ENCODE results near the gene FOXRED1.

Gene FOXRED1

GRCh38 chr11:126312961-126313360 lies 44.0 kb downstream of the FOXRED1 start:
- DNase-seq = no peak

GRCh38 chr11:126313826-126314225 lies 44.9 kb downstream of the FOXRED1 start:
- DNase-seq = no peak

DNA sequence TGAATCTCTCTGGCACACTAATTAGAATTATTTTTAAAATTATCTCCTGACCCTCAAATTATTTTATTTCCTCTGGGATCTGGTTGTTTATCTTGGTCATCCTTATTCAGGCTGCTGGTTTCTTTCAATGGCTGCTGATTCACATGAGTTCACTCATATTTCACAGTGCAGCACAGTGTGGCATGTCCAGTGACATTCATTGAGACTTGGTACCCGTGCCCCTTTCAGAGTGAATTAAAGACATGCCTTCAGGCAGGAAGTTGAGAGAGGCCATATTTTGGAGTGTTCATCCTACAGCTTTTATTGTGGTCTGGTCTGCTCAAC lies 48.4 kb downstream of the FOXRED1 start:
- DNase-seq = no peak

- no peak for DNase-seq
Measured at GRCh38 chr11:126317756-126318573, 49.0 kb downstream of the FOXRED1 start.

DNA sequence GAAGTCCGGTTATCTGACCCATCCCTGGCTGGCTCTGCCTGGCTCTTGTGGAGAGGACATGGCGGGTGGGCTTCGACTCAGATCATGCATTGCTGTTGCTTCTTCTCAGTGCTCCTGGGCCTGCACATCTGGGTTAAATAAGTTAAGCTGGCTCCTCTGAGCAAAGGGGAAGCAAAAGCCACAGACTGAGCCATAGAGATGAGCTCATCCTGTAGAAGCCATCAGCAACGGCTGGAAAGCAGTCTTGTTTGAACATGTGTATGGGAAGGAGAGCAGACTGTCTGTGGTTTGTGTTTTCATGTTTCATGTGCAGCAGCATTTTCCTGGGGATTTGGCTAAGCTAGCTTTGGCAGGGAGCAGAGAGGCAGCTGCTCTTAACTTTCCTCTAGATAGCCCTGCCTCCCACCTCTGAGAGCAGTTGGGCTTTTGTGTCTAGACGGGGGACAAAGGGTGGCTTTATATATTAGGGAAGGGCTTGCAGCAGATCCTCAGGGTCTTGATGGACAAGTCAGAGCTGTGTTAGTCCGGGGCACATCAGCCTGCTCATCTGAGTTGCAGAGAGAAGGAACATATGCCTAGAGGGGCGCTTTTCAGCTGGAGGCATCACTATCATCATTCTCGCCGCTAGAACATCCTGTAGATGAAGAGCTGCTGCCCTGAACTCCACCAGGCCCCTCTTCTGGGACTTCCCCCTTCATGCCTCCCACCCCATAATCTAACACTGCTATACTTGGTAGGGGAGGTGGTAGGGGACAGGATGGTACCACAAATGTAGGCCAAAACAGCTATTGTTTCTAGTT lies 49.8 kb downstream of the FOXRED1 start:
- DNase-seq = no peak

- DNase-seq = no peak
Measured at GRCh38 chr11:126319374-126319740, 50.4 kb downstream of the FOXRED1 start.

GRCh38 chr11:126322996-126323395 lies 54.0 kb downstream of the FOXRED1 start:
- no peak for DNase-seq

- DNase-seq = no peak
Measured at GRCh38 chr11:126327281-126328000, 58.5 kb downstream of the FOXRED1 start.
